ENCODE results near the gene GSTA2. TPM values are rescaled to one million over a fixed set of nuclear protein-coding genes. Genes with fewer than 3 reads are reported as not detected.
"Not testable (repeated sequence)": the region's sequence is repeated elsewhere in the genome, so short reads cannot be mapped to it uniquely, and the experiment has no call there.

Gene GSTA2
- total RNA-seq, 2 experiments from 2014 or later = not detected

- Histone ChIP-seq H3K9me3 (ENCODE audit: low read length) (no peaks in the 10 kb centered on the region), H3K4me3 (ENCODE audit: low read depth, low read length, poor library complexity, severe bottlenecking) (no peak overlapping the region), H3K4me1 (ENCODE audit: insufficient read depth, low read length, poor library complexity, severe bottlenecking) (no peaks in the 10 kb centered on the region), H2AFZ (ENCODE audit: low read length) (no peak overlapping the region), H3K79me2 (ENCODE audit: insufficient read depth, low read depth, low read length) (no peaks in the 10 kb centered on the region), H3K27ac (ENCODE audit: low read depth, low read length, poor library complexity, severe bottlenecking) (no peak overlapping the region), H3K4me2 (ENCODE audit: low read length) (no peak overlapping the region), H4K20me1 (ENCODE audit: insufficient read depth, low read length) (no peaks in the 10 kb centered on the region), H3K36me3 (ENCODE audit: insufficient read depth, low read length) (no peaks in the 10 kb centered on the region), H3K9me2 (ENCODE audit: insufficient read depth, low read length) (no peaks in the 10 kb centered on the region)
- no TSS peak for BruUV-seq (replicated peaks)
- intact Hi-C loops (cut with micrococcal nuclease; ENCODE audit: unreplicated experiment) = no loop called here
- DNase-seq (ENCODE audit: low spot score) = no peak
- CTCF ChIA-PET (ENCODE audit: unreplicated experiment) = no interaction called here
- TF ChIP-seq CTCF (conservative IDR thresholded peaks at IDR 0.05; ENCODE audit: low read length) (no peak), EZH2phosphoT487 (IDR thresholded peaks at IDR 0.05; ENCODE audit: borderline replicate concordance, low read depth, low read length) (no peak)
- POLR2A ChIA-PET = no interaction called here
Observed at GRCh38 chr6:52779237-52779636, 16.0 kb upstream of the GSTA2 start.

GRCh38 chr6:52776711-52777351, 13.6 kb upstream of the GSTA2 start:
- H3K27ac ChIP-seq (ENCODE audit: low read depth, low read length, poor library complexity, severe bottlenecking); H3K9me3 ChIP-seq (ENCODE audit: low read length); H3K79me2 ChIP-seq (ENCODE audit: insufficient read depth, low read depth, low read length); CTCF ChIA-PET (ENCODE audit: unreplicated experiment); H4K20me1 ChIP-seq (ENCODE audit: insufficient read depth, low read length); H3K4me3 ChIP-seq (ENCODE audit: low read depth, low read length, poor library complexity, severe bottlenecking); intact Hi-C loops (cut with micrococcal nuclease; ENCODE audit: unreplicated experiment); DNase-seq (ENCODE audit: low spot score); H3K4me2 ChIP-seq (ENCODE audit: low read length); H3K36me3 ChIP-seq (ENCODE audit: insufficient read depth, low read length); H3K9me2 ChIP-seq (ENCODE audit: insufficient read depth, low read length); H3K4me1 ChIP-seq (ENCODE audit: insufficient read depth, low read length, poor library complexity, severe bottlenecking); BruUV-seq (replicated peaks); H2AFZ ChIP-seq (ENCODE audit: low read length); POLR2A ChIA-PET: not testable (repeated sequence)

- H2AFZ ChIP-seq (ENCODE audit: low read length); H3K36me3 ChIP-seq (ENCODE audit: insufficient read depth, low read length); H3K4me3 ChIP-seq (ENCODE audit: low read depth, low read length, poor library complexity, severe bottlenecking); BruUV-seq (replicated peaks); H3K9me3 ChIP-seq (ENCODE audit: low read length); H3K9me2 ChIP-seq (ENCODE audit: insufficient read depth, low read length); POLR2A ChIA-PET; intact Hi-C loops (cut with micrococcal nuclease; ENCODE audit: unreplicated experiment); H3K27ac ChIP-seq (ENCODE audit: low read depth, low read length, poor library complexity, severe bottlenecking); H3K4me1 ChIP-seq (ENCODE audit: insufficient read depth, low read length, poor library complexity, severe bottlenecking); CTCF ChIA-PET (ENCODE audit: unreplicated experiment); H4K20me1 ChIP-seq (ENCODE audit: insufficient read depth, low read length); H3K79me2 ChIP-seq (ENCODE audit: insufficient read depth, low read depth, low read length); DNase-seq (ENCODE audit: low spot score); H3K4me2 ChIP-seq (ENCODE audit: low read length): not testable (repeated sequence)
Observed at GRCh38 chr6:52769399-52769798, 6.1 kb upstream of the GSTA2 start.

- H3K79me2 ChIP-seq (ENCODE audit: insufficient read depth, low read depth, low read length); DNase-seq (ENCODE audit: low spot score); H4K20me1 ChIP-seq (ENCODE audit: insufficient read depth, low read length); H3K4me1 ChIP-seq (ENCODE audit: insufficient read depth, low read length, poor library complexity, severe bottlenecking); BruUV-seq (replicated peaks); H3K4me2 ChIP-seq (ENCODE audit: low read length); H3K36me3 ChIP-seq (ENCODE audit: insufficient read depth, low read length); intact Hi-C loops (cut with micrococcal nuclease; ENCODE audit: unreplicated experiment); H2AFZ ChIP-seq (ENCODE audit: low read length); H3K4me3 ChIP-seq (ENCODE audit: low read depth, low read length, poor library complexity, severe bottlenecking); CTCF ChIA-PET (ENCODE audit: unreplicated experiment); H3K27ac ChIP-seq (ENCODE audit: low read depth, low read length, poor library complexity, severe bottlenecking); POLR2A ChIA-PET; H3K9me2 ChIP-seq (ENCODE audit: insufficient read depth, low read length); H3K9me3 ChIP-seq (ENCODE audit: low read length): not testable (repeated sequence)
Observed at GRCh38 chr6:52767658-52768057, 4.4 kb upstream of the GSTA2 start.

GRCh38 chr6:52761673-52762491, 1.4 kb downstream of the GSTA2 start:
- H3K27ac ChIP-seq (ENCODE audit: low read depth, low read length, poor library complexity, severe bottlenecking); H3K4me3 ChIP-seq (ENCODE audit: low read depth, low read length, poor library complexity, severe bottlenecking); BruUV-seq (replicated peaks); H3K36me3 ChIP-seq (ENCODE audit: insufficient read depth, low read length); H3K4me1 ChIP-seq (ENCODE audit: insufficient read depth, low read length, poor library complexity, severe bottlenecking); CTCF ChIA-PET (ENCODE audit: unreplicated experiment); DNase-seq (ENCODE audit: low spot score); H3K9me3 ChIP-seq (ENCODE audit: low read length); H3K79me2 ChIP-seq (ENCODE audit: insufficient read depth, low read depth, low read length); H3K9me2 ChIP-seq (ENCODE audit: insufficient read depth, low read length); H3K4me2 ChIP-seq (ENCODE audit: low read length); POLR2A ChIA-PET; intact Hi-C loops (cut with micrococcal nuclease; ENCODE audit: unreplicated experiment); H2AFZ ChIP-seq (ENCODE audit: low read length); H4K20me1 ChIP-seq (ENCODE audit: insufficient read depth, low read length): not testable (repeated sequence)

Measured in OCI-LY7 (cell line).